ENCODE results near the gene CLK3. TPM values are rescaled to one million over a fixed set of nuclear protein-coding genes. Genes with fewer than 3 reads are reported as not detected.

Gene CLK3
- total RNA-seq, 1 experiment from 2014 or later = 70.7 TPM

DNA sequence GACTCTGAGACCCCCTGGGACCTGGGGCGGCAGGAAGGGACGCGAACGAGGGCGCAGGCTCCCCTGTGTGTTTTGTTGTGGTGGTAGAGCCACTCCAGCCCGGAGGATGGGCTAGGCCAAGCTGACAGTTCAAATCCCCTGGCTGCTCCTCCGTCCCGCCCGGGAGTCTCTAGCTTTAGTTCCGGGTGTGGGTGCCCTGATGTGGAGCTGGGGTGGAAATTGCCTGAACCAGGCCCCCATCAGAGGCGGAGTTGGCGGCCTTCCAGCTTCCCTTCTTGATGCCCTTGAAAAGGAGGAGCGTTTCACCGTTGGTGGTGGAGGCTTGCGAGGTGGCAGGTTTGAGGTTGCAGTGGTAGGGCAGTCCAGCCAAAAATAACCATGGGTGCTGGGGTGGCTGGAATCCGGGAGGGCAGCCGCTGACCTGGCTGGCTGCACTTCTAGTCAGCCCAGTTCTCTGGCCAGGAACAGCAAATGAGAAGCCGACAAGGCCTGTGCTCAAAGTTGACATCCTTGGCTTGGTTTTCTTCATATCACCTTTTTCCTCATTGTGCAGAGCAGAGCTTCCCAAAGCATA, 817 bp downstream of the CLK3 start:
- Histone ChIP-seq H3K9me3 (ENCODE audit: insufficient read depth, low read depth) (no peaks in the 10 kb centered on the region), H3K27me3 (ENCODE audit: insufficient read depth, low read depth) (no peaks in the 10 kb centered on the region), H3K4me3 (peak overlapping the region; percentile 87), H3F3A (ENCODE audit: insufficient read depth, low read depth) (peaks cover 27% of the 10 kb centered on the region), H3K79me2 (ENCODE audit: low read depth) (peaks cover 56% of the 10 kb centered on the region), H3K4me2 (peak overlapping the region; percentile 92), H3K36me3 (ENCODE audit: low read depth) (no peaks in the 10 kb centered on the region; the same call in 1 of the 2 replicates), H3K9me2 (ENCODE audit: insufficient read depth) (no peaks in the 10 kb centered on the region), H3K4me1 (replicated peaks; ENCODE audit: insufficient read depth) (peaks cover 18% of the 10 kb centered on the region), H2AFZ (no peak overlapping the region), H4K20me1 (ENCODE audit: insufficient read depth) (peaks cover 50% of the 10 kb centered on the region), H3K27ac (peak overlapping the region; percentile 77)
- TF ChIP-seq, protein P1, sequence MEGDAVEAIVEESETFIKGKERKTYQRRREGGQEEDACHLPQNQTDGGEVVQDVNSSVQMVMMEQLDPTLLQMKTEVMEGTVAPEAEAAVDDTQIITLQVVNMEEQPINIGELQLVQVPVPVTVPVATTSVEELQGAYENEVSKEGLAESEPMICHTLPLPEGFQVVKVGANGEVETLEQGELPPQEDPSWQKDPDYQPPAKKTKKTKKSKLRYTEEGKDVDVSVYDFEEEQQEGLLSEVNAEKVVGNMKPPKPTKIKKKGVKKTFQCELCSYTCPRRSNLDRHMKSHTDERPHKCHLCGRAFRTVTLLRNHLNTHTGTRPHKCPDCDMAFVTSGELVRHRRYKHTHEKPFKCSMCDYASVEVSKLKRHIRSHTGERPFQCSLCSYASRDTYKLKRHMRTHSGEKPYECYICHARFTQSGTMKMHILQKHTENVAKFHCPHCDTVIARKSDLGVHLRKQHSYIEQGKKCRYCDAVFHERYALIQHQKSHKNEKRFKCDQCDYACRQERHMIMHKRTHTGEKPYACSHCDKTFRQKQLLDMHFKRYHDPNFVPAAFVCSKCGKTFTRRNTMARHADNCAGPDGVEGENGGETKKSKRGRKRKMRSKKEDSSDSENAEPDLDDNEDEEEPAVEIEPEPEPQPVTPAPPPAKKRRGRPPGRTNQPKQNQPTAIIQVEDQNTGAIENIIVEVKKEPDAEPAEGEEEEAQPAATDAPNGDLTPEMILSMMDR (conservative IDR thresholded peaks at IDR 0.05) = no peak
- no peak for TF ChIP-seq EZH2 (IDR thresholded peaks at IDR 0.05; ENCODE audit: low read depth)
- BruUV-seq (replicated peaks) = TSS peak; percentile 46
- CTCF ChIA-PET = interaction anchor here (0.6 kb wide), 2 partner anchors 43 to 242 kb away, joined by 5 to 9 read pairs; no protein-coding TSS in a partner anchor
- DNase-seq = peak; percentile 55 to 69
- intact Hi-C loops (cut with micrococcal nuclease; ENCODE audit: unreplicated experiment) = loop anchor here (5.0 kb wide), 1 partner anchor 239 kb away; no protein-coding TSS in a partner anchor
- POLR2A ChIA-PET (ENCODE audit: unreplicated experiment) = interaction anchor here (0.6 to 0.9 kb wide), 4 partner anchors 12 to 216 kb away, joined by 3 to 8 read pairs (median 6); partner anchors contain the start of genes CYP1A2 and UBL7

GRCh38 chr15:74616996-74617395, 1.4 kb downstream of the CLK3 start:
- BruUV-seq (replicated peaks) = no TSS peak
- H4K20me1 ChIP-seq (ENCODE audit: insufficient read depth) = peaks cover 56% of the 10 kb centered on the region
- H3K27ac ChIP-seq = no peak overlapping the region

GRCh38 chr15:74618841-74619596, 3.4 kb downstream of the CLK3 start:
- TF ChIP-seq, protein P1 (conservative IDR thresholded peaks at IDR 0.05) = no peak
- Histone ChIP-seq H3K27ac (no peak overlapping the region), H3K27me3 (ENCODE audit: insufficient read depth, low read depth) (no peaks in the 10 kb centered on the region), H3K4me1 (replicated peaks; ENCODE audit: insufficient read depth) (peaks cover 12% of the 10 kb centered on the region), H3K4me2 (no peak overlapping the region), H3K4me3 (no peak overlapping the region), H3K9me3 (ENCODE audit: insufficient read depth, low read depth) (no peaks in the 10 kb centered on the region), H4K20me1 (ENCODE audit: insufficient read depth) (peaks cover 76% of the 10 kb centered on the region), H2AFZ (no peak overlapping the region), H3K36me3 (ENCODE audit: low read depth) (peaks cover 3% of the 10 kb centered on the region; the same call in 1 of the 2 replicates), H3F3A (ENCODE audit: insufficient read depth, low read depth) (peaks cover 18% of the 10 kb centered on the region), H3K79me2 (ENCODE audit: low read depth) (peaks cover 60% of the 10 kb centered on the region), H3K9me2 (ENCODE audit: insufficient read depth) (no peaks in the 10 kb centered on the region)
- CTCF ChIA-PET = interaction anchor here (0.6 kb wide), 1 partner anchor 64 kb away, joined by 3 read pairs; no protein-coding TSS in a partner anchor
- BruUV-seq (replicated peaks) = no TSS peak
- intact Hi-C loops (cut with micrococcal nuclease; ENCODE audit: unreplicated experiment) = loop anchor here (5.0 kb wide), 1 partner anchor 242 kb away; no protein-coding TSS in a partner anchor
- DNase-seq = no peak
- POLR2A ChIA-PET (ENCODE audit: unreplicated experiment) = no interaction called here

More at GRCh38 chr15:74616996-74617395, 1.4 kb downstream of the CLK3 start:
- no peaks in the 10 kb centered on the region; the same call in 1 of the 2 replicates for H3K36me3 ChIP-seq (ENCODE audit: low read depth)
- peak overlapping the region; percentile 92 for H3K4me2 ChIP-seq
- no peaks in the 10 kb centered on the region for H3K9me3 ChIP-seq (ENCODE audit: insufficient read depth, low read depth)
- no peak for TF ChIP-seq EZH2 (IDR thresholded peaks at IDR 0.05; ENCODE audit: low read depth)
- TF ChIP-seq, protein P1 (conservative IDR thresholded peaks at IDR 0.05) = no peak
- peaks cover 56% of the 10 kb centered on the region for H3K79me2 ChIP-seq (ENCODE audit: low read depth)
- intact Hi-C loops (cut with micrococcal nuclease; ENCODE audit: unreplicated experiment) = loop anchor here (5.0 kb wide), 1 partner anchor 240 kb away; no protein-coding TSS in a partner anchor
- H3K4me1 ChIP-seq (replicated peaks; ENCODE audit: insufficient read depth) = peaks cover 18% of the 10 kb centered on the region
- peak overlapping the region; percentile 87 for H3K4me3 ChIP-seq
- ChIA-PET POLR2A (ENCODE audit: unreplicated experiment) (interaction anchor here (0.6 to 0.9 kb wide), 2 partner anchors 131 to 156 kb away, joined by 3 to 7 read pairs; partner anchors contain the start of genes CYP1A2 and UBL7), CTCF (no interaction called here)
- H2AFZ ChIP-seq = no peak overlapping the region
- H3F3A ChIP-seq (ENCODE audit: insufficient read depth, low read depth) = peaks cover 27% of the 10 kb centered on the region
- DNase-seq = no peak
- no peaks in the 10 kb centered on the region for H3K9me2 ChIP-seq (ENCODE audit: insufficient read depth)
- H3K27me3 ChIP-seq (ENCODE audit: insufficient read depth, low read depth) = no peaks in the 10 kb centered on the region
